Stomach (tissue), 4 donors: Measurements from ENCODE around the gene GPR32.

Experiments
- EP300 ChIP-seq: sonication (generic); formaldehyde crosslinking; IDR thresholded peaks from one replicate; pipeline ENCODE4 v1.6.1; 2017; ENCODE audit warnings: antibody characterized with exemption
- POLR2A ChIP-seq, 4 donors: fragments of 450-650 bp; IDR thresholded peaks; one replicate each; pipeline ENCODE4 v1.6.1; 2016; ENCODE audit warnings: antibody characterized with exemption in 4 of 4, control low read depth in 2 of 4, mild to moderate bottlenecking in 1 of 4, moderate library complexity in 1 of 4
- POLR2AphosphoS5 ChIP-seq, 3 donors: sonication (generic); formaldehyde crosslinking; IDR thresholded peaks; one replicate each; pipeline ENCODE4 v1.6.1; 2016; ENCODE audit warnings: antibody characterized with exemption in 3 of 3
- TF ChIP-seq, protein P1 (sequence below), 7 experiments: fragments of 450-650 bp in 4 of 7; fragments of 200-600 bp in 3 of 7; sonication (generic) in 3 of 7; IDR thresholded peaks; one replicate each; pipeline ENCODE4 v1.5.1; 2016 to 2019; ENCODE audit warnings: antibody characterized with exemption in 7 of 7, control low read depth in 2 of 7, mild to moderate bottlenecking in 1 of 7

DNA sequence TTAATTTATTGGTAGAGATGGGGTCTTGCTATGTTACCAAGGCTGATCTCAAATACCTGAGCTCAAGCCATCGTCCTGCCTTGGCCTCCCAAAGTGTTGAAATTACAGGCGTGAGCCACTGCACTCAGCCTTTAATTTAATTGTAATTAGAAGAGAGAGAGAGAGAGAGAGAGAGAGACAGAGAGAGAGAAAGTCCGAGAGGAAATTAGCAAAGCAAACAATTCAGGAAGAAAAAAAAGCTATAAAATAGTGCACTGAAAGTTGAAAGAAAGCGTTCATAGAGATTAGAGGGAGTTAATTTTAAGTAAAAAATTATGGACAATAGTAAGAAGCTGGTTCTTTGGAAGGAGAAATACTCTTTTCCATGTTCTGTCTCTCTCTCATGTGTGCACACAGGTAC lies 7.0 kb downstream of the GPR32 start:
- TF ChIP-seq, protein P1, sequence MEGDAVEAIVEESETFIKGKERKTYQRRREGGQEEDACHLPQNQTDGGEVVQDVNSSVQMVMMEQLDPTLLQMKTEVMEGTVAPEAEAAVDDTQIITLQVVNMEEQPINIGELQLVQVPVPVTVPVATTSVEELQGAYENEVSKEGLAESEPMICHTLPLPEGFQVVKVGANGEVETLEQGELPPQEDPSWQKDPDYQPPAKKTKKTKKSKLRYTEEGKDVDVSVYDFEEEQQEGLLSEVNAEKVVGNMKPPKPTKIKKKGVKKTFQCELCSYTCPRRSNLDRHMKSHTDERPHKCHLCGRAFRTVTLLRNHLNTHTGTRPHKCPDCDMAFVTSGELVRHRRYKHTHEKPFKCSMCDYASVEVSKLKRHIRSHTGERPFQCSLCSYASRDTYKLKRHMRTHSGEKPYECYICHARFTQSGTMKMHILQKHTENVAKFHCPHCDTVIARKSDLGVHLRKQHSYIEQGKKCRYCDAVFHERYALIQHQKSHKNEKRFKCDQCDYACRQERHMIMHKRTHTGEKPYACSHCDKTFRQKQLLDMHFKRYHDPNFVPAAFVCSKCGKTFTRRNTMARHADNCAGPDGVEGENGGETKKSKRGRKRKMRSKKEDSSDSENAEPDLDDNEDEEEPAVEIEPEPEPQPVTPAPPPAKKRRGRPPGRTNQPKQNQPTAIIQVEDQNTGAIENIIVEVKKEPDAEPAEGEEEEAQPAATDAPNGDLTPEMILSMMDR (IDR thresholded peaks at IDR 0.05) = no peak
- no peak for TF ChIP-seq POLR2A (IDR thresholded peaks at IDR 0.05)
- TF ChIP-seq POLR2AphosphoS5 (IDR thresholded peaks at IDR 0.05) = no peak
- TF ChIP-seq EP300 = no peak
